HepG2 (cell line): ENCODE results near the gene C4BPA. TPM values are rescaled to one million over a fixed set of nuclear protein-coding genes. Genes with fewer than 3 reads are reported as not detected.

ENCODE experiments used
- ATAC-seq: fragments of 200-7000 bp; cut with Tn5 transposase; 3 replicates; pipeline ENCODE4 v1.9.1; 2020; ENCODE audit warnings: mild to moderate bottlenecking, moderate library complexity
- BruUV-seq: library from RNA; stranded (reverse); fragments of 400-500 nt; replicated peaks from 2 replicates; lab custom pipeline; 2021; lab: Mats Ljungman, UMichigan
- CTCF ChIA-PET: fragments of 300-600 bp; formaldehyde crosslinking; extraction: SDS; loops from one replicate; lab custom pipeline; 2021; ENCODE audit warnings: low total read pairs, inconsistent platforms, low intra/inter-chr PET ratio; lab: Yijun Ruan, JAX
- POLR2A ChIA-PET: fragments of 350-600 bp; sonication (Branson Sonifier 250); formaldehyde crosslinking; loops from one replicate; lab custom pipeline; 2020; ENCODE audit warnings: antibody characterized with exemption, inconsistent platforms; lab: Yijun Ruan, JAX
- DNase-seq: peaks from one replicate; pipeline ENCODE4 v3.0.0-alpha.2; 2015; ENCODE audit warnings: low spot score
- FAIRE-seq: peaks from 3 replicates; lab custom pipeline; 2011; peaks lifted over from hg19 to GRCh38; lab: Jason Lieb, UNC
- H2AFZ ChIP-seq: one replicate; pipeline ENCODE4 v1.6.1; 2011; ENCODE audit warnings: low read length, inconsistent platforms
- H3K27ac ChIP-seq: fragments of 300-600 bp; 3 replicates; pipeline ENCODE4 v1.8.0; 2011; ENCODE audit warnings: mixed run types, mild to moderate bottlenecking, mixed read lengths, low read length, inconsistent platforms; ENCODE audit not compliant: insufficient read depth; ENCODE audit errors: extremely low read length
- H3K27me3 ChIP-seq, 2 experiments: fragments of 200-600 bp in 1 of 2; 2 replicates in 1 of 2; 3 replicates in 1 of 2; pipeline versions ENCODE4 v1.6.0 to v1.8.0; 2011; ENCODE audit warnings: low read length in 2 of 2, mild to moderate bottlenecking in 2 of 2, moderate library complexity in 2 of 2, inconsistent platforms in 1 of 2; ENCODE audit not compliant: insufficient read depth in 2 of 2, control insufficient read depth in 1 of 2
- H3K36me3 ChIP-seq, 2 experiments: fragments of 200-600 bp in 1 of 2; replicated peaks in 1 of 2; 2 replicates in 1 of 2; 3 replicates in 1 of 2; pipeline versions ENCODE4 v1.5.1 to v1.8.0; 2011; ENCODE audit warnings: low read length in 2 of 2, inconsistent platforms in 1 of 2; ENCODE audit not compliant: insufficient read depth in 2 of 2, control insufficient read depth in 1 of 2
- H3K4me1 ChIP-seq: 2 replicates; pipeline ENCODE4 v1.5.1; 2012; ENCODE audit warnings: low read length, inconsistent platforms; ENCODE audit not compliant: insufficient read depth
- H3K4me2 ChIP-seq: 2 replicates; pipeline ENCODE4 v1.6.0; 2011; ENCODE audit warnings: low read depth, low read length, inconsistent platforms
- H3K4me3 ChIP-seq, 3 experiments: fragments of 200-600 bp in 1 of 3; sonication (generic), shearing (Covaris generic) in 1 of 3; replicated peaks in 1 of 3; 2 replicates each; pipeline ENCODE4 v1.5.1; 2011 to 2016; ENCODE audit warnings: low read length in 3 of 3, inconsistent platforms in 2 of 3, low read depth in 2 of 3, mild to moderate bottlenecking in 2 of 3, control low read depth in 1 of 3, mixed read lengths in 1 of 3; ENCODE audit not compliant: insufficient read depth in 1 of 3
- H3K79me2 ChIP-seq: one replicate; pipeline ENCODE4 v1.6.1; 2011; ENCODE audit warnings: low read length, inconsistent platforms; ENCODE audit not compliant: insufficient read depth
- H3K9ac ChIP-seq: 2 replicates; pipeline ENCODE4 v1.6.0; 2011; ENCODE audit warnings: mild to moderate bottlenecking, low read depth, low read length, inconsistent platforms; ENCODE audit not compliant: insufficient read depth
- H3K9me3 ChIP-seq: 2 replicates; pipeline ENCODE4 v1.5.1; 2012; ENCODE audit warnings: mild to moderate bottlenecking, low read length
- H4K20me1 ChIP-seq: 2 replicates; pipeline ENCODE4 v1.6.0; 2011; ENCODE audit warnings: inconsistent platforms, mild to moderate bottlenecking, low read length, moderate library complexity; ENCODE audit not compliant: insufficient read depth
- BRD4 ChIP-seq: sonication (generic); formaldehyde crosslinking; IDR thresholded peaks from 2 replicates; pipeline ENCODE4 v1.4.0; 2020; ENCODE audit warnings: missing genetic modification reagents
- CHD4 ChIP-seq: fragments of 200-600 bp; sonication (generic); IDR thresholded peaks from 2 replicates; pipeline ENCODE4 v1.7.0; 2017; ENCODE audit warnings: mild to moderate bottlenecking, low read length, borderline replicate concordance
- HHEX ChIP-seq: IDR thresholded peaks from 2 replicates; pipeline ENCODE4 v1.6.1; 2016; ENCODE audit warnings: control low read depth
- HOXA3 ChIP-seq: sonication (generic); formaldehyde crosslinking; IDR thresholded peaks from 2 replicates; pipeline ENCODE4 v1.5.0; 2020; ENCODE audit warnings: missing genetic modification reagents
- HOXA5 ChIP-seq: sonication (generic); formaldehyde crosslinking; IDR thresholded peaks from 2 replicates; pipeline ENCODE4 v1.4.0; 2020; ENCODE audit warnings: missing genetic modification reagents
- IKZF1 ChIP-seq: fragments of 450-650 bp; IDR thresholded peaks from 2 replicates; pipeline ENCODE4 v1.7.1; 2016
- KDM1A ChIP-seq: IDR thresholded peaks from 2 replicates; pipeline ENCODE4 v1.6.1; 2016; ENCODE audit warnings: missing compliant biosample characterization
- MLLT10 ChIP-seq: sonication (generic); formaldehyde crosslinking; IDR thresholded peaks from 2 replicates; pipeline ENCODE4 v1.4.0; 2020; ENCODE audit warnings: missing genetic modification reagents
- NFE2 ChIP-seq: sonication (generic); formaldehyde crosslinking; IDR thresholded peaks from 2 replicates; pipeline ENCODE4 v1.4.0; 2020; ENCODE audit warnings: missing genetic modification reagents
- NR2F1 ChIP-seq, 2 experiments: fragments of 450-650 bp in 1 of 2; formaldehyde crosslinking in 1 of 2; IDR thresholded peaks; 2 replicates each; pipeline versions ENCODE4 v1.5.0 to v1.6.1; 2016 to 2020; ENCODE audit warnings: mild to moderate bottlenecking in 1 of 2, missing compliant biosample characterization in 1 of 2, missing genetic modification reagents in 1 of 2, moderate library complexity in 1 of 2
- PTBP1 ChIP-seq: fragments of 200-400 bp; formaldehyde crosslinking; IDR thresholded peaks from 2 replicates; pipeline ENCODE4 v1.6.1; 2018; ENCODE audit warnings: low read length, low read depth; ENCODE audit not compliant: poor library complexity, severe bottlenecking
- RCOR2 ChIP-seq: IDR thresholded peaks from 2 replicates; pipeline ENCODE4 v1.6.1; 2016; ENCODE audit warnings: missing biosample characterization, missing genetic modification reagents
- RFXAP ChIP-seq: sonication (generic); formaldehyde crosslinking; IDR thresholded peaks from 2 replicates; pipeline ENCODE4 v1.4.0; 2020; ENCODE audit warnings: missing genetic modification reagents, borderline replicate concordance
- SKIL ChIP-seq: sonication (generic); formaldehyde crosslinking; IDR thresholded peaks from 2 replicates; pipeline ENCODE4 v1.8.0; 2022; ENCODE audit warnings: missing genetic modification reagents, mild to moderate bottlenecking, moderate library complexity, borderline replicate concordance
- SNAPC2 ChIP-seq: sonication (generic); formaldehyde crosslinking; IDR thresholded peaks from 2 replicates; pipeline ENCODE4 v1.8.1; 2022; ENCODE audit warnings: mild to moderate bottlenecking, missing genetic modification reagents
- SP140L ChIP-seq: sonication (generic); formaldehyde crosslinking; IDR thresholded peaks from 2 replicates; pipeline ENCODE4 v1.4.0; 2020; ENCODE audit warnings: missing genetic modification reagents, borderline replicate concordance
- STAG1 ChIP-seq: sonication (generic); formaldehyde crosslinking; IDR thresholded peaks from 2 replicates; pipeline ENCODE4 v1.4.0; 2020; ENCODE audit warnings: missing genetic modification reagents
- ZNF10 ChIP-seq: sonication (generic); formaldehyde crosslinking; IDR thresholded peaks from 2 replicates; pipeline ENCODE4 v1.4.0; 2020; ENCODE audit warnings: mild to moderate bottlenecking, low read depth, missing genetic modification reagents, borderline replicate concordance
- ZNF101 ChIP-seq: sonication (generic); formaldehyde crosslinking; IDR thresholded peaks from 2 replicates; pipeline ENCODE4 v1.4.0; 2020; ENCODE audit warnings: mild to moderate bottlenecking, low read depth, missing genetic modification reagents, borderline replicate concordance
- ZNF382 ChIP-seq: sonication (generic); formaldehyde crosslinking; IDR thresholded peaks from 2 replicates; pipeline ENCODE4 v1.5.0; 2020; ENCODE audit warnings: missing genetic modification reagents, mild to moderate bottlenecking, borderline replicate concordance
- ZNF629 ChIP-seq: sonication (generic); formaldehyde crosslinking; conservative IDR thresholded peaks from 2 replicates; pipeline ENCODE4 v1.5.0; 2020; ENCODE audit warnings: missing genetic modification reagents
- ZNF777 ChIP-seq: sonication (generic); formaldehyde crosslinking; IDR thresholded peaks from 2 replicates; pipeline ENCODE4 v1.4.0; 2020; ENCODE audit warnings: missing genetic modification reagents
- ZNF816 ChIP-seq: sonication (generic); formaldehyde crosslinking; IDR thresholded peaks from 2 replicates; pipeline ENCODE4 v1.8.0; 2022; ENCODE audit warnings: missing genetic modification reagents, mild to moderate bottlenecking, borderline replicate concordance
- ZNF83 ChIP-seq: sonication (generic); formaldehyde crosslinking; IDR thresholded peaks from 2 replicates; pipeline ENCODE4 v1.4.0; 2020; ENCODE audit warnings: missing genetic modification reagents, mild to moderate bottlenecking, borderline replicate concordance
- ZNF883 ChIP-seq: sonication (generic); formaldehyde crosslinking; IDR thresholded peaks from 2 replicates; pipeline ENCODE4 v1.5.1; 2020; ENCODE audit warnings: mild to moderate bottlenecking, missing genetic modification reagents; ENCODE audit errors: not compliant biosample characterization
- WGBS: methylation state at CpG from one replicate; pipeline ENCODE4 v1.1.6; 2017; ENCODE audit warnings: low lambda C conversion rate; 5-methylcytosine and 5-hydroxymethylcytosine counted together
- in situ Hi-C: cut with HindIII; loops from 2 replicates; pipeline ENCODE4 v1.10.0; 2017; ENCODE audit warnings: low pct_unique_long_range_greater_than_20kb; ENCODE audit not compliant: extremely low pct_ligation_motif_present
- intact Hi-C: fragments of 100-400 bp; cut with micrococcal nuclease; formaldehyde crosslinking; loops from one replicate; pipeline ENCODE4 v1.10.0; 2022; ENCODE audit not compliant: unreplicated experiment
- polyA plus RNA-seq, 8 experiments: library from polyadenylated mRNA; depleted of rRNA in 3 of 8; stranded (reverse) in 7 of 8; unstranded in 1 of 8; fragments of >200 nt; fragmentation: Illumina TruSeq in 4 of 8; extraction: Trizol in 4 of 8; gene quantifications; 2 replicates each; pipeline versions ENCODE4 v1.2.1 to v1.2.3, GENCODE V29; 2011 to 2016; ENCODE audit warnings: low read depth in 4 of 8, missing spikeins in 1 of 8, mixed read lengths in 1 of 8; ENCODE audit not compliant: insufficient read depth in 1 of 8
- total RNA-seq, 5 experiments: library from RNA; depleted of rRNA; stranded (reverse); fragments of >200 nt; fragmentation: Illumina TruSeq; extraction: Trizol; gene quantifications; 2 replicates each; pipeline ENCODE4 v1.2.3, GENCODE V29; 2016; ENCODE audit warnings: low read depth in 1 of 5

C4BPA gene
- total and polyA plus RNA-seq, 2 of the 13 experiments (the other 11 are each of a cell fraction or from before 2014, with no cell fraction given): 32.1 to 60.1 TPM

GRCh38 chr1:207054491-207054890 lies 49.5 kb upstream of the C4BPA start (continued):
- TF ChIP-seq MLLT10 (CRISPR knock-in tag) (no peak), CHD4 (no peak), NFE2 (CRISPR knock-in tag) (no peak), SKIL (CRISPR knock-in tag) (no peak), SP140L (CRISPR knock-in tag) (no peak), SNAPC2 (CRISPR knock-in tag) (no peak), RCOR2 (CRISPR knock-in tag) (no peak), IKZF1 (no peak), HHEX (no peak), RFXAP (no peak)

- 71% methylated on average over 3 of the region's 3 CpGs for WGBS
- TF ChIP-seq ZNF883 (CRISPR knock-in tag) (no peak), ZNF777 (no peak), ZNF382 (CRISPR knock-in tag) (no peak), ZNF629 (no peak), STAG1 (CRISPR knock-in tag) (no peak), HOXA5 (CRISPR knock-in tag) (no peak), ZNF10 (CRISPR knock-in tag) (no peak), NR2F1 (CRISPR knock-in tag; IDR thresholded peaks at IDR 0.05) (no peak), KDM1A (CRISPR knock-in tag) (no peak), HOXA3 (CRISPR knock-in tag) (no peak), PTBP1 (no peak), BRD4 (CRISPR knock-in tag) (no peak), ZNF83 (CRISPR knock-in tag) (no peak), ZNF816 (CRISPR knock-in tag) (no peak), ZNF101 (no peak)
Measured at GRCh38 chr1:207055386-207056001, 48.5 kb upstream of the C4BPA start.

More at GRCh38 chr1:207055386-207056001, 48.5 kb upstream of the C4BPA start:
- no peak overlapping the region for H3K4me3 ChIP-seq
- no peaks in the 10 kb centered on the region; a peak in 1 of 5 replicates for H3K27me3 ChIP-seq
- ChIA-PET POLR2A (no interaction called here), CTCF (no interaction called here)
- no TSS peak for BruUV-seq
- FAIRE-seq: no peak
- H3K4me2 ChIP-seq: no peak overlapping the region
- H3K9ac ChIP-seq: no peak overlapping the region
- H3K4me1 ChIP-seq: peaks cover 14% of the 10 kb centered on the region; the same call in 1 of the 2 replicates
- no peaks in the 10 kb centered on the region for H3K9me3 ChIP-seq
- ATAC-seq: no peak
- H4K20me1 ChIP-seq: no peaks in the 10 kb centered on the region
- no peak overlapping the region for H2AFZ ChIP-seq
- H3K36me3 ChIP-seq: 0 out of 5 replicates have a peak, but pooled peaks cover 0 to 3% of the 10 kb centered on the region in 2 experiments
- intact Hi-C loops (no loop called here), in situ Hi-C loops (no loop called here)
- H3K79me2 ChIP-seq: peaks cover 3% of the 10 kb centered on the region
- DNase-seq: no peak
- no peak overlapping the region for H3K27ac ChIP-seq
